Measurements from ENCODE around the gene BIVM.
"Not testable (repeated sequence)": the region's sequence is repeated elsewhere in the genome, so short reads cannot be mapped to it uniquely, and the experiment has no call there.

BIVM gene, protein sequence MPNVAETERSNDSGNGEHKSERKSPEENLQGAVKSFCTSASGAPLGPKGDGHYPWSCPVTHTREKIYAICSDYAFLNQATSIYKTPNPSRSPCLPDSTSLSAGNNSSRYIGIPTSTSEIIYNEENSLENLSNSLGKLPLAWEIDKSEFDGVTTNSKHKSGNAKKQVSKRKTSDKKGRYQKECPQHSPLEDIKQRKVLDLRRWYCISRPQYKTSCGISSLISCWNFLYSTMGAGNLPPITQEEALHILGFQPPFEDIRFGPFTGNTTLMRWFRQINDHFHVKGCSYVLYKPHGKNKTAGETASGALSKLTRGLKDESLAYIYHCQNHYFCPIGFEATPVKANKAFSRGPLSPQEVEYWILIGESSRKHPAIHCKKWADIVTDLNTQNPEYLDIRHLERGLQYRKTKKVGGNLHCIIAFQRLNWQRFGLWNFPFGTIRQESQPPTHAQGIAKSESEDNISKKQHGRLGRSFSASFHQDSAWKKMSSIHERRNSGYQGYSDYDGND

DNA sequence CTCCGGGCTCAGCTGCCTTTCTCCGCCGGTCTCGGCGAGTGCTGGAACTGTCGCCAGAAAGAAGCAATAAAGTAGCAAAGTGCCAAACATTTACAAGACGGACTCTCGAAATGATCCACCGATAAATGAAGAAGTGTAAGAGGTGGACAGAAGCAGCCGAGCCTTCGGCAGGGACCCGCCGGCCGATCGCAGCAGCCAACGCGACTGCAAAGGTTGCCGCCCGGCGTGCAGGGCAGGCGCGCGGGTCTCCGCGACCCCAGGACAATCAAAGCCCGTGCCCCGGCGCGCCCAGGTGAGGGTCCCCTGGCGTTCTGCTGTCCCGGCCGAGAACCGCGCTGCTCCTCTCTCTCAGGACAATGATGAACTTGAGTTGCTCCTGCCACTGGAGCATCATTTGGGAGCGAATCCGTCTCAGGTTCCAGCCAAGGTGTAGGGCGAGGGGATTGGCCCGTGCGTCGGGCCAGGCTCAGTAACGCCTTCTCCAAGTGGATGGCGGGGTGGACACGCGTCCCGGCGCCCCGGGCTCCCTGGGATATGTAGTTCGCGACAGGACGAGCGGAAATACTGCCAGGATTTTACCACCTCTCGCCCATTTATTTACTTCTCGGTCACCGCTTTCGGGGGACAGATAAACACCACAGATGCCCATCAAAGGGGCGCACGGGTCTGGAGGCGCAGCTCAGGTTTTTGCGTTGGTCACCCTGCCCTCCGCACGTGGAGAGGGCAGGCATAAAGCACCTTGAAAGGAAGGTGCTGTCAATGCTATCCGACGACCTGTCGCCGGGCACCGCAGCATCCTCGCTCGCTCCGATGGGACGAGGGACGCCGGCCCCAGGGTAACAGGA, at the start of gene BIVM, which contains the start of gene POGLUT2:
Gene BIVM (plus strand): TSS at position 539 of the 845 bp plus-strand sequence. CDS start 8,149 bp downstream, outside the sequence.
Gene POGLUT2 (minus strand): TSS at position 396 of the 845 bp plus-strand sequence. CDS start 306 bp downstream, at position 90.
- DNase-seq (ENCODE audit: low read depth in 2 of 2) = peak; percentile 68 to 70

DNA sequence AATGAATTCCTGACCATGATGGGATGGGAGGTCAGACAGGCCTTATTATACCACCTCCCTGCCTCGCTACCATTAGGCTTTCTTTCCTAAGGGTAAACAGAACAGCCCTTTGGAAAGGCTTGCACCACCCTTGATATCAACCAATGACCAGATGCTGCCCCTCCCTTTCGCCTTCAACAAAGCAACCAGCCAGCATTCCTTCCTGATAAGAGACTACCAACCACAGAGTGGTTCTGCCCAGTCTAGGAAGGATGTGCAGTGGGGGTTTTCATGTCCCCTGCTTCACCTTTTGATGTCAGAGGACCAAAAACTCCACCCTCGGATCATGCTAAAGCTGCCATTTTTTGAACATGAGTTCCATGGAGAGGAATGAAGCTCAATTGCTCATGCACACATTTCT, 47.0 kb upstream of the BIVM start:
- no peak for DNase-seq (ENCODE audit: low read depth in 2 of 2)

DNA sequence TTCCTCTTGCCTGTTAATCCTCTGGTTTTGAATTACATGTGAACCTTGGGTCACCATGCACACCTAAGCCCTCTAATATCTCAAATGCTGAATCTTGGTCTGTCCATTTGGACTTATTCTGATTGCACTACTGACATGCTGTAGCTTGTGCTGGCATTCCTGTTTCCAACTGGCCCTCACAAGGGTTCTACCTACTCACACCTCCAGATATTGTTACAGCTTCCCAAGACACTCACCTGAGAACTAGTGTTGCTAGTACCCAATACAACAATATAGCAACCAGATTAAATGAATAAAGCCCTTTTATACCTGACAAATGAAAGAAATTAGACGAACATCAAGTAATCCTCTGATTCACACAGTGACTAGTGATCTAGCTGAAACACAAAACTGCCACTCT, 41.9 kb upstream of the BIVM start:
- no peak for DNase-seq (ENCODE audit: low read depth in 2 of 2)

DNA sequence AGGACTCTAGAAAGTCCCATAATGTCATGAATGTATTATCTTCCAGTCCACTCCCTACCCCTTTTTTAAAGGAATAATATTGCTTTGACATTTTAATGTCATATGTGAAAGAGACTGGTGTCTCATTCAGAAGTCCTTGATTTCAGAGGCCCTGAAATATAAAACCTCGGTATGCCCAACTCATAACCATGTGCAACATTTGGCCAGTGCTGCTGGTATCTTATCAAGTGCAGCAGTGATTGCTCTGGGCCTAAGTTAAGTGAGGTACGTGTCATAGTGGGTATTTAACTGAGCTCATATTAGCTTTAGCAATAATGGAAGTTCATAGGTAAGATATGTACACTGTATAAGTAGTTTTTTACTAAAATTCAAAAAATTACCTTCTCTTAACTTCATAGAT, 40.1 kb upstream of the BIVM start:
- DNase-seq (ENCODE audit: low read depth in 2 of 2) = no peak

DNA sequence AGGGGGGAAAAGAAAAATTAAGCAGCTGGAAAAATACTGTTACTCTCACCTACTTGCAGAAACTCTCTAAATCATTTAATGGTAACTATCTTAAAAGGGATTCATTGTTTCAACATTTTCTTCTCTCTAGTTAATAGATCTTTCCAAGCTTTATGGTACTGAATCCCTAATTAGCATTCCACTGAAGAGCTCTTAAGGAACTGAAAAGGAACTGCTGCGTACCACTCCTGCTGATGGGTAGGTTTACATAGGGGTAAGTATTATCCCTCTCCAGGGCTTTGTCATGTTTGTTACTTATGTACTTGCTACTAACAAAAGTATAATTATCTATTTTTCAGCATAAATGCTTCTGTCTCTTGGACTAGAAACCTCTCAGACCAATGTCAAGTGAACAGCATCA, 37.8 kb upstream of the BIVM start:
- no peak for DNase-seq (ENCODE audit: low read depth in 2 of 2)

DNA sequence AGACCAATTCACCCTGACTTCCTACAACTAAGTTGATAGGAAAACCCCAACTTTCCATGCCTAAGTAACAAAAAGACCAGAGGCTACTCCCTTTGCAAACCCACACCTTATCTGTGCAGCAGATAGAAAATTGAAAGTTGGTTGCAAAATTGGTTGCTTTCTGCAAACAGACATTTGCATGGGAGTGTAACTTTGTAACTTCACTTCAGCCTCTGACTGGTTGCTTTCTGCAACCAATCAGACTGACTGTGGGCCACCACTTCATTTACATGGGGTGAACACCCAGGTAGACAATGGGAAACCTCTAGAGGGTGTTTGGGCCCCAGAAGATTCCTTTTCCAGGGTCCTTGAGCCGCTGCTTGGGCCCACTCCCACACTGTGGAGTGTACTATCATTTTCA, 35.2 kb upstream of the BIVM start:
- no peak for DNase-seq (ENCODE audit: low read depth in 2 of 2)

DNA sequence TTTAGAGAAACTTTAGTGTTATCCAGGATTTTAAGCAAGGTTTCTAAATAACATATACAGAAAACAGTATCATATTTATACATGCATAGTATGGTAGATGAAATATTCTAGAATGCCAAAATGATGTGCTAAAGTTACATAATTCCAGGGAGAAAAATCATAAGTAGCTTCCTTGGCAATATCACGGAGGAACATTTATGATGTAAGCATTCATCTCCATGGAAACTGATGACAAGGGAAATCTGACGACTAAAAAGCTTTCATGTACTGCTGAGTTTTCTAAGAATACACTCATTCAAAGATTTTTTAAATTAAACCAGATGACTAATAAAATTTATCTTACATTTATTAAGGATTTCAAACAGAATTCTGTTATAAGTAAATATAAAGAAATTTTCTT, 30.0 kb upstream of the BIVM start:
- DNase-seq (ENCODE audit: low read depth in 2 of 2) = no peak

DNA sequence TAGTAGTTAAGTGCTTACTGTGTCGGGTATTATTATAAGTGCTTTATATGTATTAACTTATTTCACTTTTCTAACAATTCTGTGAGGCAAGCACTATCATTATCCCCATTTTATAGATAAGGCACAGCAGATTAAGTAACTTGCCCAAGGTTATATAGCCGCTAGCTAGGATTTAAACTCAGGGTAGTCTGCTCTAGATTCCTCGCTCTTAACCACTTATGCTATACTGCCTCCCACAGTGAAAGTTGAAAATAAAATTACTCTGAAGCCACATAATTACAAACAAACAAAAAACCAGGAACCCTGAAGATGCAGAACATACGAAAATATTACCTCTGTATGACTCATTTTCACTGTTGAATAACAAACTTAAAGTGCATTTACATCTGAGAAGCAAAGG, 29.2 kb upstream of the BIVM start:
- DNase-seq (ENCODE audit: low read depth in 2 of 2) = no peak

DNA sequence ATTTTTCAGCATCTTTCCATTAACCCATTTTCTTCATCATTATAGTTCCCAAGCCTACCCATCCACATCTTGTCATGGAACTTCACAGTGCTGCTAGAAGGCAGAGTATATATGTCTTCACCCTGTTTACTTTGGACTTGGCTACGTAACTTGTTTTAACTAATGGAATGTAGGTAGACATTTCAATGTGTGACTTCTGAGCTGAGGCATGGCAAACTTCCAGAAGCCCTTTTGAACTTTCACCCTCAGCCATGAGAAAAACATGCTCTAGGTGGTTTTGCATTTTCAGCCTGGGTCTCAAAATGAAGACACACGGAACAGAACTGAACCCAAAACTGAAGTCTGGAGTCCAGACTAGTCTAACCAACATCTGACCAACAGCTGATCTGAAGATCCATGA, 28.5 kb upstream of the BIVM start:
- DNase-seq (ENCODE audit: low read depth in 2 of 2) = no peak

DNA sequence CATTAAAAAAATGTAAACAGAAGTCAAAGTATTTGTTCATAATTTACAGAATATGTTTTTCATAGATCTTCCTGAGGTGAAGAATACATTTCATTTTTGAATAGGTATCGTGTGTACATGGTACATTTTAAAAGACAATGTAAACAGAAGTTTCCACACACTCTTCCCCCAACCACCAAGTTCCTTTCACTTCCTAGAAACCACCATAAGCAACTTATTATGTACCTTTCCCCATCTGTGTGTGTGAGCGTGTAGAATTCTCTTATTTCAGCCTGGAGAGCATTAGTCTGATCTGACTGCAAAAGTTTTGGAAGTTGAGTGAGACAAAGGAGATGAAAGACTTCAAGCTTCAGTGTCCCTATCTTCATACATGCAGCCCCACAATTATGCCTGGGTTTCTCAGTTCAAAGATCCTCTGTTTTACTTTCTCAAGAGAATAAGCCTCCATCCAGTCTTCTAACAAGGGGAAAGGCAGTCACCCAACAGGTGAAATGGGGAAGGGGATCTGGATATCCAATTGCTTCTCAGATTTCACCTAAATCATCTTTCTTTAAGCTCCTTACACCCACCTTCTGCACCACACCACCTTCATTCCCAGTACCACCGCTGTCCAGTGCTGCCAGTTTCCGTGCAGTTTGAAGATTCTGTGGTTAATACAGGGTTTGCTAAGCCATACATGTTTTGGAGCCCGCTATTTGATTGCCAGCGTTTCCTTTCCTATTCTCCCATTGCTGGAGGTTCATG, 27.4 kb upstream of the BIVM start:
- no peak for DNase-seq (ENCODE audit: low read depth in 2 of 2)

DNA sequence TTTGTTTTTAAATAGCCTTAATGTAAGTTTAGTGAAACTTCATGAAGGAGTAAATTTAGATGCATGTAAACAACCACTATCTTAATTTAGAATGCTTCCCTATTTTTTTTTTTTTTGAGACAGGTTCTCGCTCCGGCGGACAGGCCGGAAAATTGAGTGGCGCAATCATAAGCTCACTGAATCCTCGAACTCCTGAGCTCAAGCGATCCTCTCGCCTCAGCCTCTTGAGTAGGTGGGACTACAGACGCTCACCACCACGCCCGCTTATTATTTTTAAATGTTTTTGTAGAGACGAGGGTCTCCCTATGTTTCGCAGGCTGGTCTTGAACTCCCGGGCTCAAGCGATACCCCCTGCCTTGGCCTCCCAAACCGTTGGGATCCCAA, 26.9 kb upstream of the BIVM start:
- DNase-seq (ENCODE audit: low read depth in 2 of 2) = no peak

DNA sequence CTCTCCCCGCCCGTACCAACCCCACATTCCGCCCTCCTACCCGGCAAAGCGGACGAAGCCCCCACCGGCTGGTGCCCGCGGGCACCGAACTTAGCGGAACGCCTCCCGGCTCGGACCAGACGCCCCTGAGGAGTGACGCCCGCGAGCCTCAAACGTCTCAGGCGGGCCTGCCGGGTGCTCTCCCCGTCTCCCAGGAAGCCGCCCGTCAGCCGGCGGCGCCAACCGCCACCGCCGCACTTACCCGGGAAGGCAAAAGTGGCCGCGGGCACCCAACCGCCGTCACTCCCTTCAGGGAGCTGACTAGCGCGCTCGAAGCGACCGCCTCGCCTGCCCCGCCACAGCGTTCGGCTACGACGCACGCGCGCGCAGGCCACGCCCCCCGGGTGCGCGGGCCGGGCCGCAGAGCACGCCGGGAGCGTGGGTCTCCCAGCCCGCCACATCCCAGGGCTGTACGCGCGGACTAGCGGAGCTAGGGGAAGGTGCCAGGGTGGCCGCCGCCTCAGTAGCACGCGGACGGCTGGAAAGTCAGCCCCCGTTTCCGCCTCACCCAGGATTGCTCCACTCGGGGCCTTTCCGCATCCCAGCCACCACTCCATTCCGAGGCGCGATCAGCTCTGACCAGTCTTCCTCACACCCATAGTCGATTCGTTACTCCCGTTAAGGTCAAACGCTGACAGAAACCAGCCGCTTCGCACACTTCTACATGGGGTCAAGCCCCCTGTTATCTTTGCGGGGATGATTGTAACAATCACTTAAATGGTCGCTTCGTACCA, 25.3 kb upstream of the BIVM start, which contains the start of gene TEX30:
Gene TEX30 (minus strand): TSS at position 346 of the 773 bp plus-strand sequence. CDS start 3,760 bp downstream, outside the sequence.
- peak; percentile 58 to 68 for DNase-seq (ENCODE audit: low read depth in 2 of 2)

DNA sequence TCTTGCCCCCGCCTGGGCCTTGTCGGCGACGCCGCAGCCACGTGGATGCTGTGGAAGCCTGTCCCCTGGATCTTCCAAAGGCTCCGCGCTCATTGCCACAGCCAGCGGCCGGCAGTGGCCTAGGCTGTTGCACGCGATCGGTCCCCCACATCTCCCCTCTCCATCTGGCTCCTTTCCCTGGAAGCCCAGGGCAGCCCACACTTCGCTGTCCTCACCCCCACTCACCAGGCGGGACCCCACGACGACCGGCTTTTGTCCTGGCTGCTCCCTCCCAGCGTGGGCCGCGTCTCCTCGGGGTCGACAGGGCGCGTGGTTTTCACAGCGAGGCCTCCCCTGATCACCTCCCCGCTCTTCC, 24.7 kb upstream of the BIVM start:
- DNase-seq (ENCODE audit: low read depth in 2 of 2) = no peak

DNA sequence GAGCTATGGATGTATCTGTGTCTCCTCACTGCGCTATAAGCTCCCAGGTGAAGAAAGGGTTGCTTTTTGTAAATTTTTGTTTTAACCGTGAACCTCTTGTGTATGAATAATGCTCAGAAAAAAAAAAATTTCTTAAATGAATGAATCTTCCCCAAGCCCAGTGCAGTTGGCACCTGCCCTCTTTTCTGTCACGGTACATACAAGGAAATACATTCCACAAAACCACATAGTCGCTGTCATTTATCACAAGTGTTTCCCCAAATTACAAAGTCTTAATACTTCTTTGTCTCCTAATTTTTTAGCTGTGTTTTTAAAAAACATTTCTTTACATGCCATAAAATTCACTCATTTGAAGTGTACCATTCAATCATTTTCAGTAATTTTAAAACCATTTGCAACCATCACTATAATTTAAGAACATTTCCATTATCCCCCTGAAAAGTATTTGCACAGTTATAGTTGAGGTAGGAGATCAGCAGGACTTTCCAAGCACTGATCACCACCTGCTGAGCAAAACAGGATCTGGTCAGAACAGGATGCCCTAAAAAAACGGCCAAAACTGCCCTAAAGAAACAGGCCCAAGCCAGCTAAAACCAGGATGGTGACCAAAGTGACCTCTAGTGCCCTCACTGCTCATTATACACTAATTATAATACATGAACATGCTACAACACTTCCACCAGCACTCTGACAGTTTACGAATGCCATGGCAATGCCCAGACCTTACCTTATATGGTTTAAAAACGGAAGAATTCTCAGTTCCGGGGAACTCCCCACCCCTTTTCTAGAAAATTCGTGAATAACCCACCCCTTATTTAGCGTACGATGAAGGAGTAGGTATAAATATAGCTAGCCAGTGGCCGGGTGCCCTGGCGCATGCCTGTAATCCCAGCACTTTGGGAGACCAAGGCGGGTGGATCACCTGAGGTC, 24.1 kb upstream of the BIVM start:
- DNase-seq (ENCODE audit: low read depth in 2 of 2) = no peak

DNA sequence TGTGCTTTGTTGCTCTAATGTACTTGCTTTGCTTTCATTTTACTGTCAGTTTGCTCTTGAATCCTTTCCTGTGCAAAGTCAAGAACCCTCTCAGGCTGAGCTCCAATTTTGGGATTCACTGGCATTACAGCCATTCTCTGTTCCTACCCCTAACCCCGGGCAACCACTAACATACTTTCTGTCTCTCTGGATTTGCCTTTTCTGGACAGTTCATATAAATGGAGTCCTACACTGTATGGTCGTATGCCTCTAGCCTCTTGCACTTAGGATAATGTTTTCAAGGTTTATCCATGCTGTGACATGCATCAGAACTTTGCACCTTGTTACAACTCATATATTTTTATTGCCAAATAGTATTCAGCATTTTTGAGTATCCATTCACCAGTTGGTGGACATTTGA, 22.6 kb upstream of the BIVM start:
- DNase-seq (ENCODE audit: low read depth in 2 of 2) = no peak

DNA sequence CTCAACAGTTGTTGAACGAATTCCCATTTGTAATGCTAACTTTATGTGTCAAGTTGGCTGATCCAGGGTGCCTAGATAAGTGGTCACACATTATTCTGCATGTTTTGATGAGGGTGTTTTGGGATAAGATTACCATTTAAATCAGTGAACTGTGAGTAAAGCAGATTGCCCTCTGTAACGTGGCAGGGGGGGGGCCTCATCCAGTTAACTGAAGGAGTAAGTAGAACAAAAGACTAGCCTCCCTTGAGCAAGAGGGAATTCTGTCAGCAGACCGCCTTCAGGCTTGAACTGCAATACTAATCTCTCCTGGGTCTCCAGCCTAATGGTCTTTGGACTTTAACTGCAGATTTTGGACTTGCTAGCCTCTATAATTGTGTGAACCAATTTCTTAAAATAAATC, 21.2 kb upstream of the BIVM start:
- DNase-seq (ENCODE audit: low read depth in 2 of 2) = no peak

DNA sequence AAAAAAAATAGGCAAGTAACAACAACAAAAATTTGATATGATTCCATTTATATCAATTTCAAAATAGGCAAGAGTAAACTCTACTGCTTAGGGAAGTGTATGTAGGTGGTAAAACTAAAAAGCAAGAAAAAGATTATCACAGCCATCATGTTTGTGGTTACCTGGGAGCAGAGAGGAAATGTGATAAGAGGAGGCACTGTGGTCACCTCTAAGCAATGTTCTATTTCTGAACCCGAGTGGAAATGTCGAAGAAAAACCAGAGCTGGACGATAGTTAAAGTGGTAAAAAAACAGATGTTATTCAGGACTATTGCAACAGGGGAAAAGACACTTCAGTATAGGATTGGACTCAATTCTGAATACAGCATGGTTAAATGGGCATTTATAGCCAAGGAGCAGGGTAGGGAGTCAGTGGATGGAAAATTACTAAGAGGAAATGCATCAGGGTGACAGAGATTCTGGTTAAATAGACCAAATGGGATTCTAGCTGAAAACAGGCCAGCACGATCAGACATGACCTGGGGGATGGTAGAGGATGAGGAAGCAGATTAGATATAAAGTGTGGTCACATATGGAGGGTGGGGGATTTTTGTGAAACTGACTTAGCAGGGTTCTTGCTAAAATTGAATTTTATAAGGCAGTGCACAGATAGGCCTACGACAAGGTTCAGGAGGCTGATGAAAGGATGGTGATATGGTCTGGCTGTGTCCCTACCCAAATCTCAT, 19.3 kb upstream of the BIVM start:
- DNase-seq (ENCODE audit: low read depth in 2 of 2) = no peak

DNA sequence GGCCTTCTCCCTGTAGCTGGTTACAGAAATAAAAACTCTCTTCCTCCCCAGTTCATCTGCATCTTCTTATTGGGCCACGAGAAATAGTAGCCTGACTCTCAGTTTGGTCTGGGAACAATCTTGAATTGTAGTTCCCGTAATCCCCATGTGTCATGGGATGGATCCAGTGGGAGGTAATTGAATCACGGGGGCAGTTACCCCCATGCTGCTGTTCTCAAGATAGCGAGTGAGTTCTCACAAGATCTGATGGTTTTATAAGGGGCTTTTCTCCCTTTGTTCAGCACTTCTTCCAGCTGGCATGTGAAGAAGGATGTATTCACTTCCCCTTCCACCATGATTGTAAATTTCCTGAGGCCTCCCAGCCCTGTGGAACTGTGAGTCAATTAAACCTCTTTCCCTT, 18.3 kb upstream of the BIVM start:
- not testable (repeated sequence) for DNase-seq (ENCODE audit: low read depth in 2 of 2)

DNA sequence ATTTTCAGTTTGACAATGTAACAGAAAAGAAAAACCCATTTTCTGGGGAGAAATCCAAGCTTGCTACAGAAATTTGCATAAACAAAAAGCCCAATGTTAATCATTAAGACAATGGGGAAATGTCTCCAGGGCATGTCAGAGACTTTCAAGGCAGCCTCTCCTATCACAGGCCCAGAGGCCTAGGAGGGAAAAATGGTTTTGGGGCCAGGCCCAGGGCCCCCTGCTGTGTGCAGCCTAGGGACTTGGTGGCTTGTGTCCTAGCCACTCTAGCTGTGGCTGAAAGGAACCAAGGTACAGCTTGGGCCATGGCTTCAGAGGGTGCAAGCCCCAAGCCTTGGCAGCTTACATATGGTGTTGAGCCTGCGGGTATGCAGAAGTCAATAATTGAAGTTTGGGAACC, 17.3 kb upstream of the BIVM start:
- DNase-seq (ENCODE audit: low read depth in 2 of 2) = no peak
